Measurements from ENCODE around the gene TGIF1. TPM values are rescaled to one million over a fixed set of nuclear protein-coding genes. Genes with fewer than 3 reads are reported as not detected.

Gene TGIF1
- total and polyA plus RNA-seq, 9 of the 15 experiments (the other 6 are each of a cell fraction or from before 2014, with no cell fraction given) = 16.1 to 77.7 (median 44.6) TPM

GRCh38 chr18:3468066-3468705 is 18.2 kb downstream of the TGIF1 start:
- Histone ChIP-seq H3K4me2 (ENCODE audit: insufficient read depth, low read length) (no peak overlapping the region), H2AFZ (ENCODE audit: low read depth, low read length) (0 out of 2 replicates have a peak overlapping the region, but pooled peaks have one; percentile 17), H3K36me3 (ENCODE audit: control insufficient read depth, insufficient read depth, low read length) (no peaks in the 10 kb centered on the region), H3K27me3 (ENCODE audit: control insufficient read depth in 2 of 2, insufficient read depth in 2 of 2, low read length in 2 of 2) (no peaks in the 10 kb centered on the region), H3K9ac (ENCODE audit: insufficient read depth in 1 of 2, low read depth in 2 of 2, low read length in 2 of 2) (no peak overlapping the region), H3K79me2 (ENCODE audit: control insufficient read depth, insufficient read depth, low read length) (no peaks in the 10 kb centered on the region), H3K9me1 (ENCODE audit: control insufficient read depth, insufficient read depth, low read length) (no peaks in the 10 kb centered on the region), H4K20me1 (replicated peaks; ENCODE audit: control insufficient read depth, insufficient read depth, low read length) (no peaks in the 10 kb centered on the region), H3K4me1 (replicated peaks in 1 of 2; ENCODE audit: control insufficient read depth in 2 of 2, insufficient read depth in 2 of 2, low read length in 2 of 2) (peaks cover 8 to 19% of the 10 kb centered on the region in 2 experiments; a peak in 4 of 5 replicates), H3K9me3 (replicated peaks; ENCODE audit: control insufficient read depth, insufficient read depth, low read depth, low read length) (no peaks in the 10 kb centered on the region), H3K27ac (ENCODE audit: extremely low read depth, low read depth, low read length) (no peak overlapping the region), H3K4me3 (no peak overlapping the region)
- ATAC-seq (peak; percentile 50), FAIRE-seq (no peak), DNase-seq (ENCODE audit: extremely low read depth in 1 of 4, low spot score in 3 of 4) (no peak)
- ChIA-PET CTCF (ENCODE audit: low intra/inter-chr PET ratio) (no interaction called here), POLR2A (interaction anchor here (0.6 to 1.8 kb wide), 5 partner anchors 9 to 206 kb away, joined by 3 to 6 read pairs (median 3); partner anchors contain the start of gene MYL12B)
- TF ChIP-seq ZNF764 (CRISPR knock-in tag; IDR thresholded peaks at IDR 0.05; ENCODE audit: low read depth) (peak; percentile 84), HDAC2 (IDR thresholded peaks at IDR 0.05) (no peak), ZNF551 (CRISPR knock-in tag; IDR thresholded peaks at IDR 0.05) (no peak), CTCF (IDR thresholded peaks at IDR 0.05 in 2 of 3, conservative IDR thresholded peaks at IDR 0.05 in 1 of 3; ENCODE audit: insufficient read depth in 2 of 3, low read depth in 1 of 3, low read length in 3 of 3) (peak in 2 of 3 experiments; percentile 28 to 33; a peak in 1 of 6 replicates), SMARCE1 (IDR thresholded peaks at IDR 0.05) (no peak), ID3 (CRISPR knock-in tag; IDR thresholded peaks at IDR 0.05) (no peak), ID3 (tag; IDR thresholded peaks at IDR 0.05) (no peak), HBP1 (CRISPR knock-in tag; IDR thresholded peaks at IDR 0.05) (no peak), ZBTB26 (CRISPR knock-in tag; IDR thresholded peaks at IDR 0.05) (no peak), DIDO1 (tag; IDR thresholded peaks at IDR 0.05; ENCODE audit: low read depth) (no peak), HMGXB4 (CRISPR knock-in tag; IDR thresholded peaks at IDR 0.05) (no peak)
- intact Hi-C loops (cut with micrococcal nuclease) (no loop called here), in situ Hi-C loops (cut with MboI) (no loop called here)
- WGBS (ENCODE audit: insufficient coverage, low coverage, missing lambda C conversion rate) = 83% methylated on average over 9 of the region's 9 CpGs
- no TSS peak for BruUV-seq (replicated peaks)

Measured in K562 (cell line).